Ishikawa (cell line): ENCODE data around the gene ZMYND11.

Experiments
- CEBPB ChIP-seq: IDR thresholded peaks from 2 replicates; pipeline ENCODE4 v1.6.1; 2012
- CREB1 ChIP-seq: IDR thresholded peaks from 2 replicates; pipeline ENCODE4 v1.6.1; 2012; ENCODE audit warnings: low read depth
- EGR1 ChIP-seq: IDR thresholded peaks from 2 replicates; pipeline ENCODE4 v1.6.1; 2012
- EP300 ChIP-seq: IDR thresholded peaks from 2 replicates; pipeline ENCODE4 v1.6.1; 2012; ENCODE audit warnings: borderline replicate concordance
- NFIC ChIP-seq: IDR thresholded peaks from 2 replicates; pipeline ENCODE4 v1.6.1; 2012
- RAD21 ChIP-seq: IDR thresholded peaks from 2 replicates; pipeline ENCODE4 v1.6.1; 2012; ENCODE audit warnings: low read depth
- TAF1 ChIP-seq: IDR thresholded peaks from 2 replicates; pipeline ENCODE4 v1.6.1; 2012; ENCODE audit warnings: low read depth, mild to moderate bottlenecking
- TCF12 ChIP-seq: IDR thresholded peaks from 2 replicates; pipeline ENCODE4 v1.6.1; 2012; ENCODE audit warnings: low read depth
- TEAD4 ChIP-seq: IDR thresholded peaks from 2 replicates; pipeline ENCODE4 v1.6.1; 2012
- YY1 ChIP-seq: IDR thresholded peaks from 2 replicates; pipeline ENCODE4 v1.6.1; 2012; ENCODE audit warnings: low read depth
- ZBTB7A ChIP-seq: IDR thresholded peaks from 2 replicates; pipeline ENCODE4 v1.6.1; 2012; ENCODE audit warnings: low read depth
- TF ChIP-seq, protein P1 (sequence below): IDR thresholded peaks from 2 replicates; pipeline ENCODE4 v1.6.1; 2012
- TF ChIP-seq, protein P2 (sequence below): IDR thresholded peaks from 2 replicates; pipeline ENCODE4 v1.6.1; 2012; ENCODE audit warnings: low read depth, mild to moderate bottlenecking
- TF ChIP-seq, protein P3 (sequence below): IDR thresholded peaks from 2 replicates; pipeline ENCODE4 v1.6.1; 2012

DNA sequence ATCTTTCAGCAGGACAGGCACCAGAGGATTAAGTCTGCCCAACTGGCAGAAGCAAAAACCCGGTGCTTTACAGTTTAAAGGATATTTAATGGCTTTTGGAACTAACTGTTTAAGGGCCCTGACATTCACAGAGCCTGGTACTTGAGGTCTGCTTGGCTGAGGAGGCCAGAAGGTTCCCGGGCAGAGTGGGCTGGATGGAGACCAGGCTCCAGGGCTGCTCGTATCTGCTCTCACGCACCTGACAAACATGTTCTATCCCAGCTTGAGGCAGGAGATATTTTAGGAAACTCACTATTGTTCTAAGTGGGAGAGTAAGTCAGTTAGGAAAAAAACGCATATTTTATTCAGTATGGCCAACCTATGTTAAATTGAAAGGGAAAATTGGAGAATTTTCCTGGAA, 143.5 kb downstream of the ZMYND11 start:
- TF ChIP-seq YY1 (no peak), TAF1 (no peak), EP300 (no peak), CREB1 (no peak), ZBTB7A (no peak), RAD21 (no peak), TCF12 (no peak), NFIC (no peak), CEBPB (no peak), TEAD4 (no peak), EGR1 (no peak)
- TF ChIP-seq, protein P1, sequence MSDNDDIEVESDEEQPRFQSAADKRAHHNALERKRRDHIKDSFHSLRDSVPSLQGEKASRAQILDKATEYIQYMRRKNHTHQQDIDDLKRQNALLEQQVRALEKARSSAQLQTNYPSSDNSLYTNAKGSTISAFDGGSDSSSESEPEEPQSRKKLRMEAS = no peak
- TF ChIP-seq, protein P2, sequence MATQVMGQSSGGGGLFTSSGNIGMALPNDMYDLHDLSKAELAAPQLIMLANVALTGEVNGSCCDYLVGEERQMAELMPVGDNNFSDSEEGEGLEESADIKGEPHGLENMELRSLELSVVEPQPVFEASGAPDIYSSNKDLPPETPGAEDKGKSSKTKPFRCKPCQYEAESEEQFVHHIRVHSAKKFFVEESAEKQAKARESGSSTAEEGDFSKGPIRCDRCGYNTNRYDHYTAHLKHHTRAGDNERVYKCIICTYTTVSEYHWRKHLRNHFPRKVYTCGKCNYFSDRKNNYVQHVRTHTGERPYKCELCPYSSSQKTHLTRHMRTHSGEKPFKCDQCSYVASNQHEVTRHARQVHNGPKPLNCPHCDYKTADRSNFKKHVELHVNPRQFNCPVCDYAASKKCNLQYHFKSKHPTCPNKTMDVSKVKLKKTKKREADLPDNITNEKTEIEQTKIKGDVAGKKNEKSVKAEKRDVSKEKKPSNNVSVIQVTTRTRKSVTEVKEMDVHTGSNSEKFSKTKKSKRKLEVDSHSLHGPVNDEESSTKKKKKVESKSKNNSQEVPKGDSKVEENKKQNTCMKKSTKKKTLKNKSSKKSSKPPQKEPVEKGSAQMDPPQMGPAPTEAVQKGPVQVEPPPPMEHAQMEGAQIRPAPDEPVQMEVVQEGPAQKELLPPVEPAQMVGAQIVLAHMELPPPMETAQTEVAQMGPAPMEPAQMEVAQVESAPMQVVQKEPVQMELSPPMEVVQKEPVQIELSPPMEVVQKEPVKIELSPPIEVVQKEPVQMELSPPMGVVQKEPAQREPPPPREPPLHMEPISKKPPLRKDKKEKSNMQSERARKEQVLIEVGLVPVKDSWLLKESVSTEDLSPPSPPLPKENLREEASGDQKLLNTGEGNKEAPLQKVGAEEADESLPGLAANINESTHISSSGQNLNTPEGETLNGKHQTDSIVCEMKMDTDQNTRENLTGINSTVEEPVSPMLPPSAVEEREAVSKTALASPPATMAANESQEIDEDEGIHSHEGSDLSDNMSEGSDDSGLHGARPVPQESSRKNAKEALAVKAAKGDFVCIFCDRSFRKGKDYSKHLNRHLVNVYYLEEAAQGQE = no peak
- TF ChIP-seq, protein P3, sequence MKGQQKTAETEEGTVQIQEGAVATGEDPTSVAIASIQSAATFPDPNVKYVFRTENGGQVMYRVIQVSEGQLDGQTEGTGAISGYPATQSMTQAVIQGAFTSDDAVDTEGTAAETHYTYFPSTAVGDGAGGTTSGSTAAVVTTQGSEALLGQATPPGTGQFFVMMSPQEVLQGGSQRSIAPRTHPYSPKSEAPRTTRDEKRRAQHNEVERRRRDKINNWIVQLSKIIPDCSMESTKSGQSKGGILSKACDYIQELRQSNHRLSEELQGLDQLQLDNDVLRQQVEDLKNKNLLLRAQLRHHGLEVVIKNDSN = no peak
